NCI-H146 (cell line): ENCODE results near the gene IL1B.

Experiments used
- DNase-seq: peaks from one replicate; lab custom pipeline; 2025; lab: John Stamatoyannopoulos, UW

The IL1B gene

DNA sequence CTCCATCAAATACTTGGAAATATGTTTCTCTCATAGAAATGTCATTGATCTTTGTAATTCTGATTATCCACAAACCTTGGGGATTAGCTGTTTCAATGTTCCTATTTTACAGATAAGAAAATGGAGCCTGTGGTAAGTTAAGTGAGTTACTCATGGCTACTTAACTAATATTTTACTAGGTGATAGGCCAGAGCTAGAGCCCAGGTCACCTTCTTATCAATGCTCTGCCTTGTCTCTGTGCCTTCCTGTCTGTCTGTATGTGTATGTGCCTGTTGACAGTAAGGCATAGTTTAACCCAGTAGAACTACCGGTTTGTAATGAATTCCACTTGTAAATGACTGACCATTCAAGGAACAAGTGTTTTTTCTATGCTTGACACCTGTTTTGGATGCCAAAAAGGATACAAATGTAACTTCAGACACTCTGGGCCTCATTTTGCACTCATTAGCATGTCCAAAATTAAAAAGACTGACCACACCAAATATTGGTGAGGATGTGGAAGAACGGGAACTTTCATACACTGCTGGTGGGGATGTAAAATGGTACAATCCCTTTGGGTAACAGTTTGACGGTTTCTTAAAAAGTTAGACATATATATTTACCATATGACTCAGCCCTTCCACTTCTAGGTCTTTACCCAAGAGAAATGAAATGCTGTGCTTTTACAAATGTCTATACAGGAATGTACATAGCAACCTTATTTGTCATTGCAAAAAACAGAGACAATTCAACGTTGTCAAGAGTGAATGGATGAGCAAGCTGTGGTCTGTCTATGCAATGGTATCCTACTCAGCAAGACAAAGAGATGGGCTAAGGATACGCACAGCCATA is 32.7 kb downstream of the IL1B start:
- DNase-seq: no peak

DNA sequence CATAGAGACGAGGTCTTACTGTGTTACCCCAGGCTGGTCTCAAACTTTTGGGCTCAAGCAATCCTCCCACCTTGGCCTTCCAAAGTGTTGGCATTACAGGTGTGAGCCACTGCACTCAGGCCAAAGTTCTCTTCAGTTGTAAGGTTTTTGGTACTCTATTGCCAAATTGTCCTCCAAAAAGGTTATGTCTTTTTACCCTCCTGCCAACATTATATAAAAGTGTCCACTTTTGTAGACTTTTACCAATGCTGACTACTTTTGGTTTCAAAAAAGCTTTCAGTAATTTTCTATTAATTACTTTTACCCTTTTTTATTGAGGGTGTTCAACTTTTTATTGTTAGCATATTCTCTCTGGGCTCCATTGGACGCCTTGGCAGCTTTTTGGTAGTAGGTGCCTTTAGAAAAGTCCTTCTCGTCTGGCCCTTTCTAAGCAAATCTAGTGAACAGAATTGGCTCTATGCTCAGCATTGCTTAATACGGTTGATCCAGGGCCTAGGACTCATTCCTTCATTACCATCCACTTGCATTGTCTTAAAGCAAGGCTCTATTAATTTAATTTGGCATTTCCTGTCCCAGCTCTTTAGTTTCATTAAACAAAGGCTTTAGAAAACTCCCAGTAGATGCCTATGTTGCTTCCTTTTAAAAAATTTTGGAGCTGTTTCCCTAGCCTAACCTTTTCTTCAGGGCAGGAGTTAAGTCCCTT is 35.5 kb downstream of the IL1B start:
- DNase-seq: no peak

DNA sequence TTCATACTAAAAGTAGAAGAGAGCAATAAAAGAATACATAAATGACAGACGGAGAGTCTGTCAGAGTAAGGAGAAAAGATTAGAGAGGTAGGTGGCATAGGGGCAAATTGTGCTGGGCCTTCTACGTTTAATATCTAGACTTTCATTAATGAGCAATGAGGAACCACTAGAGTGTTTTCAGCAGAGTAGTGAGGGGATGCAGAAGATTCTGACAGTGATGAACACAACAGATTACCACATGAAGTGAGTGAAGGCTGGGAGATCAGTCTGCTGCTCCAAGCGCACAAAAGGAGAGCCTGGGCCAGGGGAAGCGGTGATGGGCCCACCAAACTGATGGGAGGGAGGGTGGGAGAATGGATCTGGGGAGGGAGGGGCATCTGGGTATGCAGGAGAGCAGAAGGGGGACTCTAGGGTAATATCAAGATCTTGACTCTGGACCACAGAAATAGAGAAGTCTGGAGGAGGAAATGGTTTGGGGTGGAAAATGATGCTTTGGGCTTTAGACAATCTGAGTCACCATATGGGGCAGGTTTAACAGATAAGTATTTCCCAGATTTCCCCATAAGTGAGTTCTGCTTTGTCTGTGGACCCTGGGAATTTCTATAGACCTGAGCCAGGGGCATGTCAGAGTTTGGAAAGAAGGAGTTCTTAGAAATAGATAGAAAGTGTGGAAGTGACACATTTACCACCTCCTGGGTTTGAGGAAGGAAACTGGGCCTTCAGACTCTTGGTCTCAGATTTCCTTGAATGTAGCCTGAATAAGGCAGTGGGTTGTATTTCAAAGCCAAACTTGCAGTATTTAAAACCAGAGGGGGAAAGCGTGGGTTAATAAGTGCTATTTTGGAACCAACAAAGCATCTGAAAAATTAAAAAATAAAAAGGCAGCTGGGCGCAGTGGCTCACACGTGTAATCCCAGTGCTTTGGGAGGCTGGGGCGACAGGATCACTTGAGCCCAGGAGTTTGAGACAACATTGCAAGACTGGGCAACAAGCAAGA is 37.3 kb downstream of the IL1B start:
- DNase-seq: no peak

DNA sequence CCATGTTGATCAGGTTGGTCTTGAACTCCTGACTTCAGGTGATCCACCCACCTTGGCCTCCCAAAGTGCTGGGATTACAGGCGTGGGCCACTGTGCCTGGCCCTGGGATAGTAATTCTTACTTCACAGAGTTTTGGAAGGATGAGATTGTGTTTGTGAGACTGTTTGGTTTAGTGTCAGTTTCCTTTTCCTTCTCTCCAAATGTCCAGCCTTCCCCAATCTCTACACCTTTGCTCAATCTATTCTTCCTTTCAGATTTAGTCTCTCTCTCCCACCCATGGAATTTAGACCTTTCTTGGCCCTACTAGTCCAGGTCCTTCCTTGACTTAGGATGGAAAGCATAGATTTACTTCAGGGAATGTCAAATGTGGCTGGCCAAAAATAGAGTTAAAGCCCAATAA is 40.1 kb downstream of the IL1B start:
- no peak for DNase-seq

DNA sequence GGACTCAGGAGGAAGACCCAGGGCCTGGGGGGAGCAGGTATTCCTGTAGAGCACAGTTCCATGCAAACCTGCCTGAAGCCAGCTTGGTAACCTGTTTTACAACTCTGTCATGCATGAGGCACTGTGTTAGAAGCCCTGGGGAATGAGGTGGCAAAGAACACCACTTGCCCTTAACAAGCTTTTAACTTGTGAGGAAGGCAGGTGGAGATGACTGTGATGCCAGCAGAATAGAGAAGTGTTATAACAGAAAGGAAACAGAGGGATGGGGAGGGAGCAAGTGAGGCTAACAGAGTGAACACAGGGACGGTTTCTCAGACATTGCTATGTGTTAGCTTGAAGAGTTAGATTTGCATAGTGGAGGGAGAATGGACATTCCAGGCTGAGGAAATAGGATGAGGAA is 40.8 kb downstream of the IL1B start:
- DNase-seq: no peak

DNA sequence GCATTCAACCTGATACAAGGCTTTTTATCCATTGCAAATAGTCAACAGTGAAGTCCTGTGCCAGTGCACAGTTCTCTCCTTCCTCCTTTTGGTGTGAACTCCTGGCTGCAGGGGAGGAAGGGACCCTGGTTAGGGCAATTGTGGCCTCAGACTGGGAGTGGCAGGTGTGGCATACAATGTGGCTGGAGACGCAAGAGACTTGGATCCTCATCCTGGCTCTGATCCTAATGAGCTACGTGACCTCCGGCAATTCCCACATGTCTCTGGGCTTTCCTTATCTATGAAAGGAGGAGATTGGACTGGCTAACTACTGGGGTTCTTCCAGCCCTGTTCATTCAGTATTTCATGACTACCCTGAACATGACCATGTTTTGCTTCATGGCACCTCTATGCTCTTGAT is 41.7 kb downstream of the IL1B start:
- DNase-seq: no peak

DNA sequence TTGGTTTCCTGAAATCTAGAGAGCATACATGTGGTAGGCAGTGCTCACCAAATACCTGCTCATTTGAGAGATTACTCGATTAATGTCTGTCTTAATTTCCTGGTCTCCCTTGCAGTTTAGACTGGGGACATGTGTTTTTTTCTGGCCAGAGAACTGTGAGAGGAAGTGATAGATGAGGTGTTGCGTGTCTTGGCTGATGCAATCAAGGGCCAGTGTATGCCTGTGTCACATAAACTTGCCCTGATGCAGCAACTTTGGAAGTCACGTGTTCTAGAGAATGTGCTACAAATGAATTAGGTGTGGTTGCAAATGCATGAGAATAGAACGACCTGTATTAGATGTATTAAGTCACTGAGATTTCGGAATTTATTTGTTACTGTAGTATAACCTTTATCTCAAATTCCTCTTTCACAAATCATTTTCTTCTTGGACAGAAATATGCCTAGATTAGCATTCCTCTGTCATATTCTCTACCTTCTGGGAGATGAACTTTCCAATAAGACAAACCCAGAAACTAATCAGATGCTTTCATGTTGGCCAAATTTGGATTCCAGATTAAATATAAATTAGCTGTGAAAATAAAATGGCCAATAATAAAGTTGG is 42.3 kb downstream of the IL1B start:
- DNase-seq: no peak

DNA sequence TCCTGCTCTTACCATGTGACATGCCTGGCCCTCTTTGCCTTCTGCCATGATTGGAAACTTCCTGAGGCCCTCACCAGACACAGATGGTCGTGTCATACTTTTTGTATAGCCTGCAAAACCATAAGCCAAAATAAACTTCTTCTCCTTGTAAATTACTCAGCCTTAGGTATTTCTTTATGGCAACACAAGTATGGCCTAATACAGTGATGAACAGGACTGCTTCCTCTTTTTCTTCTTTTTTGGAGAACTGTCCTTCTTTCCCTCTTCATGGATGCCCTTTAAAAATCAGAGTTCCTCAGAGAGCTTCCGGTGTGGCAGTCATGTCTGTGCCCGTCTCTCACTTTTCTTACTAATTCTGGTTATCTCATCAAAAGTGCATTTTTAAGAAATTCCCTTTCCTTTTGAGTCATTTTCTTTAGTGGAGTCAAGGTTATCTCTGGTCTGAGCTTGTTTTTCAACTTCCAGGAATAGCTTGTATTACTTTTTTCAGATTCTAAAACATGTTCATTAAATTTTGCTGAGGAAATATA is 43.1 kb downstream of the IL1B start:
- no peak for DNase-seq

DNA sequence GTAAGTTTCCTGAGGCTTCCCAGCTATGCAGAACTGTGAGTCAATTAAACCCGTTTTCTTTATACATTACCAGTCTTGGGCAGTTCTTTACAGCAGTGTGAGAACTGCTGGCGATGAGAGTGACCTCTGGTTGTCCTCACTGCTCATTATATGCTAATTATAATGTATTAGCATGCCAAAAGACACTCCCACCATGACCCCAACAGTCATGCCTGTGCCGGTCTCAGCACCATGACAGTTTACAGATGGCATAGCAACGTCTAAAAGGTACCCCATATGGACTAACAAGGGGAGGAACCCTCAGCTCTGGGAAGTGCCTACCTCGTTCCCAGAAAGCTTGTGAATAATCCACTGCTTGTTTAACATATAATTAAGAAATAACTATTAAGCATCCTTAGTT is 44.2 kb downstream of the IL1B start:
- DNase-seq: no peak

DNA sequence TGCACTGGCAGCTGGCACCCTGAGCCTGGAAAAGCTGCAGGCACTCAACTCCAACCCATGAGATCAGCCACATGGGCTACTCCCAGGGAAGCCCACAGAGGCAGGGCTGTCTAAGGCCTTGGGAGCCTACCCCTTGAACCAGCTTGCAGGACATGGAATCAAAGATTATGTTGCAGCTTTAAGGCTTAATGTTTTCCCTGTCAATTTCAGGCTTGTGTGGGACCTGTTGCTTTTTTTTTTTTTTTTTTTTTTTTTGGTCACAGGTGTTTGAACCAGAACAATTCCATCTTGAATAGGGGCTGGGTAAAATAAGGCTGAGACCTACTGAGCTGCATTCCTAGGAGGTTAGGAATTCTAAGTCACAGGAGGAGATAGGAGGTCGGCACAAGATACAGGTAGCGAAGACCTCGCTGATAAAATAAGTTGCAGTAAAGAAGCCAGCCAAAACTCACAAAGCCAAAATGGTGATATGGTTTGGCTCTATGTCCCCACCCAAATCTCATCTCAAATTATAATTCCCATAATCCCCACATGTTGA is 44.8 kb downstream of the IL1B start:
- no peak for DNase-seq

DNA sequence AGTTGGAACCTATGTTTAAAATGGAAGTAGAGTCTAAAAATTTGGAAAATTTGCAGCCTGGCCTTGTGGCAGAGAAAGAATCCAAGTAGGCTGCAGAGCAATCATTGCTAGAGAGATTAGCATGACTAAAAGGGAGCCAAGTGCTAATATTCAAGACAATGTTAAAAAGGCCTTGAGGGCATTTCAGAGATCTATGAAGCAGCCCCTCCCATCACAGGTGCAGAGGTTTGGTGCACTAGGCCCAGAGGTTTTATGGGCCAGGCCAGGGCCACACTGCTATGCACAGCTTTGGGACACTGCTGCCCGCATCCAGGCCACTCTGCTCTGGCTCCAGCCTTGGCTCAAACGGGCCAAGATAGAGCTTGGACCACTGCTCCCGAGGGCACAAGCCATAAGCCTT is 45.6 kb downstream of the IL1B start:
- no peak for DNase-seq

DNA sequence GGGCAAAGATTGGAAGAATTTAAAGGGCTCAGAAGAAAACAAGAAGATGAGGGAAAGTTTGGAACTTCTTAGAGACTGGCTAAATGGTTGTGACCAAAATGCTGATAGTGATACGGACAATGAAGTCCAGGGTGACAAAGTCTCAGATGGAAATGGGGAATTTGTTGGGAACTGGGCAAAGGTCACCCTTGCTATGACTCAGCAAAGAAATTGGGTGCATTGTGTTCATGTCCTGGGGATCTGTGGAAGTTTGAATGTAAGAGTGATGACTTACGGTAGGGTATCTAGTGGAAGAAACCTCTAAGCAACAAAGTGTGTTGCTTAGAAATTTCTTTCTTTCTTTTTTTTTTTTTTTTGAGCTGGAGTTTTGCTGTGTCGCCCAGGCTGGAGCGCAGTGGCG is 46.3 kb downstream of the IL1B start:
- DNase-seq: no peak

DNA sequence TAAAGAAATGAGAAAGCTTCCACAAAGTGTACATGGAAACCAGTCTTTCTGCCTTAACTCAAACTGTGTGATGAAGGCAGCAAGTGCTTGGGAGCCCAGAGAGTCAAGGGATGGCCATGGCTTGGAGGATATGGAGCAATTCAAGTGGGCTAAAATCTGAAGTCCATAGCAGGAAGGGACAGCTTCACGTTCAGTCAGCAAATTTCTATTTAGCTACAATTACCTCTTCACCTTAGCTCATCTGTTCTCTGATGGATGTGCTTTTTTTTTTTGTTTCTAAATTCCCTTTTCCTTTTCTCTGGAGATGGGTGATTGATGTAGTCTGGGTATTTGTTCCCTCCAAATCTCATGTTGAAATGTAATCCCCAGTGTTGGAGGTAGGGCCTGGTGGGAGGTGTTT is 47.4 kb downstream of the IL1B start:
- DNase-seq: no peak

DNA sequence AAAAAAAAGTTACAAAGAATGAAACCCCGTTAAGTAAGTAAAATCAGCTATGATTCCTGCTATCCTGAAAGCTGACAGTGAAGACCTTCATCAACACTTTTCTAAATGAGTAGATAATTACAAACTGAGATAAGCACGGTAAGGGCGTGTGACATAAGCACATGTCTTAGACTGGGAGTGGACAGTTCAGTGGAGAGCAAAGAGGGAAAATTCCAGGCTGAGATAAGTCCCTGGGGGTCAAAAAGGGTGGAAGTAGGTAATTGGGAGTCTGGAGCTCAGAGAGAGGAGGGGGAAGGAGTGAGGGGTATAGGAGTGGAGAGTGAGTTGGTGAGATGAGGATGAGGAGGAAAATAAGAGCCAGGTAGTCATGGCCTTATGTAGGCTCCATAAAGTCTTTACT is 47.9 kb downstream of the IL1B start:
- no peak for DNase-seq

DNA sequence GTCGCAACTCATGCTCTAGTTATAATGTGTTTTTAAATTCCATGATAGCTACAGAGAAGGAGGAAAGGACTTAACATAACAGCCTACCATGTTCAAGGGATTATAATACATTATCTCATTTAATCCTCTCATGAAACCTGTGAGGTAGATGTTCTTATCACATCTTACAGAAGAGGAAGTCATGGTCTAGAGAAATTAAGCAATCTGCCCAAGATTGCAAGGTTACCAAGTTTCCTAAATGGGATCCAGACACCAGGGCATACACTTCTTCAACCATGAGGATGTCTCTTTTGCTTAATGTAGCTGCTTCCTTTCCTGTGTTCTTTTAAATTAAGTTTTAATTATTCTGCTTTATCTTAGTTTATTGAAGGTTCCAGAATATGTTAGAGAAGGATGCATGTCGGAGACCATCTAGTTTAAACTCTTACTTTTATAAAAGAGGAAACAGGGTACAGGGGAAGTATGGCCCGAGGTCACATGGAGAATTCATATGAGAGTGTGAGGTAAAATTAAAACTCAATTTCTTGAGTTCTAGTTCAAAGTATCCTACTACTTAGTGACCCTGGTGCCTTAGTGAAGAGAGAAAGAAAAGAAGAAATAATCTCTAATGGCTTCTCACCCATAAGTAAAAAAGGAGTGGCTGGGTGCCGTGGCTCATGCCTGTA is 48.7 kb downstream of the IL1B start:
- no peak for DNase-seq

DNA sequence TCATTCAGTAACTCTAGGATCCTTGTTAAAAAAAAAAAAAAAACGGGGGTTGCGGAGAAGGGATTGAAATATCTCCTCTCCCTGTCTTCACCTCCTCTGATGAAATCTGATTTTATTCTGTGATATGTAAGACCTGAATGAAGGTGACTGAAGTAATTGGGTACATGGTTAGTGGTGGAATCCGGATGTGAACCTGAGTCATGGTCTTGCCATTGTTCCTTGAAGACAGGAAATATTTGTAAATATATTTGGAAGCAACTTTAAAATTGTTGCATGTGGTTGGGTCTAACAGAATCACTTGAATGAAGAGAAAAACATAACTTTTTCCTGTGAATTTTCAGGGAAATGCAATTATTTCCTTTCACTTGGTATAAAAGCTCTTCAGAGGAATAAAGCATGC is 49.3 kb downstream of the IL1B start:
- no peak for DNase-seq

DNA sequence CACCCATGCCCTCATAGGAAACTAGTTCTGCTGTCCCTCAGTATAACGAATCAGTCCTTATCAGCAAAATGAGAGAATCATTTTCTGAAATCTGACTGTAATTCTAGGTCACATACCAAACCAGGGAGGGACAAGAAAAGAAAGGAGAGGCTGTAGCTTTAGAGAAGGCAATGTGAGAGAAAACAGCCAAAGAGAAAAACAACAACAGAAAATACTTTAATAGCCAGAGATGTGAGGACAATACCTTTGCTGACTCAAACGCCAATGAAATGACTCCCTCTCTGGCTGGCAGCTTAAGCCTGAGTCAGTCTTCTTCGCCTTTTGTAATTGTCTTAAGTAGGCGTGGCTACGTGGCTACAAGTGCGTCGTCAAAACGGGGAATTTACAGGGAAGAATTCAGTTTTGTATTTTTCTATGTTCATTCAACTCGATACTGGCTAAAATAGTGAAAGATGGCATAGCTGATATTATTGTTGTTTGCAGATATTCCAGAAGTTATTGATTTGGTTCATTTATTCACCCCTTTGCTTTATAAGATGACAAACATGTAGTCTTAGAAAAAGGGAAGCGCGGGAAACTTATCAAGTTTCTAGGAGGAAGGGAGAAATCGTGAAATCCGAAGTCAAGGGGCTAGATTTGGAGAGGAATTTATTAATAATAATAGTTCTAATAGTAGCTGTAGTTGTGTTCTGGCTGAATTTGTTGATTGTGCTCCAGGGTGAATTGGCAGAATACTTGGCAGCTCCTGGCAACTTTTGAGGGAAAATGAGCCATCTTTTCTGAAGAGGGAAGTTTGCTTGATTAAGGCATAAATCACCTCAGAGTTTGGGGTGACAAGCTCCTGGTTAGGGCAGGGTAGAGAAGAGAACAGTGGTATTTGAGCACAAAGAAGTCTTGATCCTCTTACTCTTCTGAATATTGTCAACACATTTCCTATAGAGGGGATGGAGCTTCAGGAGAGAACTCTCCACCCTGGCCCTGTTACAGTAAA is 52.1 kb downstream of the IL1B start, which contains the start of gene IL1A:
Gene IL1A (minus strand): TSS at position 295 of the 991 bp plus-strand sequence. CDS start 723 bp downstream, outside the sequence.
- DNase-seq: no peak

DNA sequence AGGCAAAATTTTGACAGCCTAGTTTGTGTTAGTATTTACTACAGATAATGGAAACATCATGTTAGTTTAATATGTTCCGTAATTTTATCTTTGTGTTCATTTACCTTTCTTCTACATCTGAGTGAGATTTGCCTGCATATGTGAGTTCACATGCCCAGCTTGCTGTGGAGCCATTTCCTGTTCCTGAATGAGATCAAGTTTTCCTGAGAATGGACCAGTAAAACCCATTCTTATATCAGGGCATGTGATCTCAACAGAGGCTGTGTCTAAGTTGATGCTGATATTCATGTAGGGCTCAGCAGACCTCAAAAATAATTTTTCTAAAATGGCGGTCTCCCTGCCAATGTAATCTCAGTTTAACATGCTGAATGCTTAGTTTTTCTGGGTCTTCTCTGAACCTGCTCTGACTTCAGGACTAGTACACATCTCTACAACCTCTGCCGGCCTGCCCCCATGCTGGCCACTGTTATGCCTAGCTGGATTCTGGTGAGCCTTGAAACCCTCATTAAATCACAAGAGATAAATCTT is 53.3 kb downstream of the IL1B start:
- DNase-seq: no peak

DNA sequence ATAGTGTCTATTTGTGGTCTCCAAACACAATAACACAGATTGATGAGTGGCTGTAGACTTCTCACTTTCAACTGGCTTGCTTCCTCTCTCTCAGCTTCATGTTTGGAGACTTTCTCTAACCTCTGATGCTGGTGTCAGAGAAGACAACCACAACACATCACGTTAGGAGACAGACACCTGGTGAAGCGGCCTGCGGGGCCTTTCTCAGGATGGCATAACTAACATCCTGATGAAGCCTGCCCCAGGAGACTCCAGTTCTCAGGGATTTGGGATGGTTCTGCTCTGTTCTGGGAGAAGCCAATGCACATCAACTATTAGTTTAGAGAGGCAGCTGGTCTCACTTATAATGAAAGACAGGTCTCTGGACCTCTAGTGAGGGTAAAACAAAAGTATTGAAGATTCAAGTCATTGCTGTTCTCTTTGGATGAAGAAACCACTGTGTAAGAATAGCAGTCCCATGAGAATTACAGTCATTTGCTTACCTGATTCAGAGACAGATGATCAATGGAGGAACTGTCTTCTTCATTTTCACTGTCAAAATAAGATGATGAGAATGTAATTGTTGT is 54.3 kb downstream of the IL1B start:
- no peak for DNase-seq
